HCT116 (cell line): ENCODE results near the gene KIAA1671. TPM values are rescaled to one million over a fixed set of nuclear protein-coding genes. Genes with fewer than 3 reads are reported as not detected.

Experiments
- ATAC-seq: fragments of 200-7000 bp; cut with Tn5 transposase; 2 replicates; pipeline ENCODE4 v1.9.1; 2020; ENCODE audit warnings: mild to moderate bottlenecking, moderate library complexity
- BruUV-seq: library from RNA; stranded (reverse); fragments of 400-500 nt; replicated peaks from 2 replicates; lab custom pipeline; 2021; lab: Mats Ljungman, UMichigan
- CTCF ChIA-PET: fragments of 300-600 bp; sonication (Branson Sonifier 250); formaldehyde crosslinking; loops from one replicate; lab custom pipeline; 2021; ENCODE audit warnings: antibody characterized with exemption; lab: Charles Lee
- POLR2A ChIA-PET: fragments of 300-600, 350-600 bp; sonication (Branson Sonifier 250); formaldehyde crosslinking; loops from one replicate; lab custom pipeline; 2021; ENCODE audit warnings: antibody characterized with exemption; lab: Charles Lee
- RAD21 ChIA-PET, 2 experiments: fragments of 300-600 bp; sonication (Branson Sonifier 250); formaldehyde crosslinking; loops; one replicate each; lab custom pipeline; 2023; ENCODE audit warnings: low total read pairs in 2 of 2; ENCODE audit not compliant: uncharacterized antibody in 2 of 2, unreplicated experiment in 2 of 2, low non-redundant PET in 1 of 2; lab: Charles Lee
- DNase-seq: peaks from one replicate; pipeline ENCODE4 v3.0.0-alpha.2; 2010; ENCODE audit warnings: low read depth, low spot score
- H2AFZ ChIP-seq: fragments of 200-600 bp; shearing (Covaris generic), sonication (generic); 2 replicates; pipeline ENCODE4 v1.6.1; 2017; ENCODE audit warnings: low read depth, mixed run types, mixed read lengths, antibody characterized with exemption, low read length; ENCODE audit not compliant: poor library complexity, severe bottlenecking
- H3K27ac ChIP-seq: 2 replicates; pipeline ENCODE4 v1.5.1; 2012; ENCODE audit warnings: low read depth, low read length
- H3K27me3 ChIP-seq: fragments of 200-600 bp; sonication (generic); 2 replicates; pipeline ENCODE4 v1.6.1; 2016; ENCODE audit warnings: mixed run types, low read length, mixed read lengths; ENCODE audit not compliant: insufficient read depth
- H3K36me3 ChIP-seq, 2 experiments: fragments of 200-500 bp in 1 of 2; fragments of 200-600 bp in 1 of 2; sonication (Bioruptor generic) in 1 of 2; sonication (generic) in 1 of 2; 2 replicates each; pipeline versions ENCODE4 v1.5.1 to v1.6.1; 2014 to 2016; ENCODE audit warnings: low read length in 2 of 2, inconsistent platforms in 1 of 2, mixed read lengths in 1 of 2, mixed run types in 1 of 2; ENCODE audit not compliant: insufficient read depth in 2 of 2, control insufficient read depth in 1 of 2
- H3K4me1 ChIP-seq, 2 experiments: fragments of 200-600 bp in 1 of 2; sonication (generic) in 1 of 2; 2 replicates each; pipeline versions ENCODE4 v1.5.1 to v1.6.1; 2012 to 2017; ENCODE audit warnings: low read length in 2 of 2, inconsistent platforms in 1 of 2, mild to moderate bottlenecking in 1 of 2, mixed read lengths in 1 of 2, mixed run types in 1 of 2, moderate library complexity in 1 of 2; ENCODE audit not compliant: insufficient read depth in 2 of 2, control insufficient read depth in 1 of 2
- H3K4me2 ChIP-seq: fragments of 200-600 bp; sonication (generic); 2 replicates; pipeline ENCODE4 v1.6.1; 2017; ENCODE audit warnings: mixed run types, low read length, mixed read lengths
- H3K4me3 ChIP-seq, 2 experiments: fragments of 200-600 bp in 1 of 2; sonication (generic) in 1 of 2; replicated peaks in 1 of 2; 2 replicates each; pipeline ENCODE4 v1.5.1; 2011 to 2016; ENCODE audit warnings: low read length in 2 of 2, control low read depth in 1 of 2, low read depth in 1 of 2, mild to moderate bottlenecking in 1 of 2, mixed read lengths in 1 of 2, mixed run types in 1 of 2
- H3K79me2 ChIP-seq: fragments of 200-600 bp; sonication (generic); 2 replicates; pipeline ENCODE4 v1.6.1; 2017; ENCODE audit warnings: mild to moderate bottlenecking, mixed run types, low read length, moderate library complexity, mixed read lengths; ENCODE audit not compliant: insufficient read depth
- H3K9ac ChIP-seq: fragments of 200-600 bp; sonication (generic); 2 replicates; pipeline ENCODE4 v1.6.1; 2016; ENCODE audit warnings: low read length, mixed read lengths
- H3K9me2 ChIP-seq: fragments of 200-600 bp; sonication (generic), shearing (Covaris generic); 2 replicates; pipeline ENCODE4 v1.6.1; 2017; ENCODE audit warnings: mixed run types, mild to moderate bottlenecking, moderate library complexity; ENCODE audit not compliant: insufficient read depth
- H3K9me3 ChIP-seq, 2 experiments: fragments of 200-500 bp in 1 of 2; fragments of 200-600 bp in 1 of 2; sonication (Bioruptor generic) in 1 of 2; sonication (generic) in 1 of 2; 2 replicates each; pipeline ENCODE4 v1.6.1; 2014 to 2017; ENCODE audit warnings: low read length in 2 of 2, mixed read lengths in 2 of 2, inconsistent platforms in 1 of 2, low read depth in 1 of 2, mild to moderate bottlenecking in 1 of 2, mixed run types in 1 of 2, moderate library complexity in 1 of 2; ENCODE audit not compliant: control insufficient read depth in 1 of 2, insufficient read depth in 1 of 2
- H4K20me1 ChIP-seq: fragments of 200-600 bp; sonication (generic), shearing (Covaris generic); 2 replicates; pipeline ENCODE4 v1.6.1; 2017; ENCODE audit warnings: mixed run types, mild to moderate bottlenecking, moderate library complexity; ENCODE audit not compliant: insufficient read depth
- EZH2 ChIP-seq: fragments of 200-600 bp; sonication (generic); IDR thresholded peaks from 2 replicates; pipeline ENCODE4 v1.6.1; 2017; ENCODE audit warnings: antibody characterized with exemption, mixed run types
- FOSL1 ChIP-seq: IDR thresholded peaks from 2 replicates; pipeline ENCODE4 v1.6.1; 2012; ENCODE audit warnings: low read depth
- POLR2AphosphoS5 ChIP-seq: IDR thresholded peaks from 2 replicates; pipeline ENCODE4 v1.6.1; 2011; ENCODE audit warnings: mild to moderate bottlenecking, low read depth, low read length, moderate library complexity
- SP1 ChIP-seq: IDR thresholded peaks from 2 replicates; pipeline ENCODE4 v1.6.1; 2012; ENCODE audit warnings: low read depth
- SRF ChIP-seq: IDR thresholded peaks from 2 replicates; pipeline ENCODE4 v1.6.1; 2012; ENCODE audit warnings: low read depth
- intact Hi-C: fragments of 100-400 bp; cut with micrococcal nuclease; formaldehyde crosslinking; loops from 2 replicates; pipeline ENCODE4 v1.10.0; 2022
- total RNA-seq: library from RNA; stranded (reverse); gene quantifications from one replicate; pipeline ENCODE4 v1.2.1, GENCODE V29; 2021; ENCODE audit not compliant: unreplicated experiment
- TF ChIP-seq, protein P1 (sequence below), 3 experiments: fragments of 200-600 bp in 1 of 3; sonication (generic) in 1 of 3; IDR thresholded peaks in 2 of 3; conservative IDR thresholded peaks in 1 of 3; 2 replicates each; pipeline ENCODE4 v1.5.1; 2012 to 2017; ENCODE audit warnings: low read depth in 2 of 3, low read length in 2 of 3, antibody characterized with exemption in 1 of 3, borderline replicate concordance in 1 of 3, control low read depth in 1 of 3, mild to moderate bottlenecking in 1 of 3, mixed read lengths in 1 of 3, mixed run types in 1 of 3, moderate library complexity in 1 of 3; ENCODE audit not compliant: insufficient read depth in 1 of 3
- TF ChIP-seq, protein P2 (sequence below): IDR thresholded peaks from 2 replicates; pipeline ENCODE4 v1.6.1; 2011; ENCODE audit warnings: mild to moderate bottlenecking, low read length, moderate library complexity; ENCODE audit not compliant: insufficient replicate concordance; ENCODE audit errors: extremely low read depth
- TF ChIP-seq, protein P3 (sequence below): IDR thresholded peaks from 2 replicates; pipeline ENCODE4 v1.6.1; 2012
- TF ChIP-seq, protein P4 (sequence below): IDR thresholded peaks from 2 replicates; pipeline ENCODE4 v1.6.1; 2012
- TF ChIP-seq, protein P5 (sequence below): IDR thresholded peaks from 2 replicates; pipeline ENCODE4 v1.6.1; 2012; ENCODE audit warnings: low read depth

Gene KIAA1671
- total RNA-seq, 1 experiment from 2014 or later = 36.8 TPM

DNA sequence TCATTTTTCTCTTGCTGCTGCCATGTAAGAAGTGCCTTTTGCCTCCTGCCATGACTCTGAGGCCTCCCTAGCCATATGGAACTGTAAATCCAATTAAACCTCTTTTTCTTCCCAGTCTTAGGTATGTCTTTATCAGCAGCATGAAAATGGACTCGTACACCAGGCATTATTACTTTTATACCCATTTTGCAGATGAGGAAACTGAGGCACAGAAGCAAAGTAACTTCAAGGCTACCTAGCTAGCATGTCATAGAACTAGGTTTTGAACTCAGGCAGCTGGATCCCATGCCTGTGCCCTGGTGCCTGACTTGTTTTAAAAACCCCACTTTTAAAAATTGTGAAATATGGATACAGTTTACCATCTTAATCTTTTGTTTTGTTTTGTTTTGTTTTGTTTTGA lies 25.8 kb downstream of the KIAA1671 start (continued):
- TF ChIP-seq, protein P1, sequence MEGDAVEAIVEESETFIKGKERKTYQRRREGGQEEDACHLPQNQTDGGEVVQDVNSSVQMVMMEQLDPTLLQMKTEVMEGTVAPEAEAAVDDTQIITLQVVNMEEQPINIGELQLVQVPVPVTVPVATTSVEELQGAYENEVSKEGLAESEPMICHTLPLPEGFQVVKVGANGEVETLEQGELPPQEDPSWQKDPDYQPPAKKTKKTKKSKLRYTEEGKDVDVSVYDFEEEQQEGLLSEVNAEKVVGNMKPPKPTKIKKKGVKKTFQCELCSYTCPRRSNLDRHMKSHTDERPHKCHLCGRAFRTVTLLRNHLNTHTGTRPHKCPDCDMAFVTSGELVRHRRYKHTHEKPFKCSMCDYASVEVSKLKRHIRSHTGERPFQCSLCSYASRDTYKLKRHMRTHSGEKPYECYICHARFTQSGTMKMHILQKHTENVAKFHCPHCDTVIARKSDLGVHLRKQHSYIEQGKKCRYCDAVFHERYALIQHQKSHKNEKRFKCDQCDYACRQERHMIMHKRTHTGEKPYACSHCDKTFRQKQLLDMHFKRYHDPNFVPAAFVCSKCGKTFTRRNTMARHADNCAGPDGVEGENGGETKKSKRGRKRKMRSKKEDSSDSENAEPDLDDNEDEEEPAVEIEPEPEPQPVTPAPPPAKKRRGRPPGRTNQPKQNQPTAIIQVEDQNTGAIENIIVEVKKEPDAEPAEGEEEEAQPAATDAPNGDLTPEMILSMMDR (IDR thresholded peaks at IDR 0.05 in 2 of 3, conservative IDR thresholded peaks at IDR 0.05 in 1 of 3; ENCODE audit: borderline replicate concordance in 1 of 3, insufficient read depth in 1 of 3, low read depth in 2 of 3, low read length in 2 of 3) = no peak
- no peak for TF ChIP-seq FOSL1
- TF ChIP-seq, protein P2, sequence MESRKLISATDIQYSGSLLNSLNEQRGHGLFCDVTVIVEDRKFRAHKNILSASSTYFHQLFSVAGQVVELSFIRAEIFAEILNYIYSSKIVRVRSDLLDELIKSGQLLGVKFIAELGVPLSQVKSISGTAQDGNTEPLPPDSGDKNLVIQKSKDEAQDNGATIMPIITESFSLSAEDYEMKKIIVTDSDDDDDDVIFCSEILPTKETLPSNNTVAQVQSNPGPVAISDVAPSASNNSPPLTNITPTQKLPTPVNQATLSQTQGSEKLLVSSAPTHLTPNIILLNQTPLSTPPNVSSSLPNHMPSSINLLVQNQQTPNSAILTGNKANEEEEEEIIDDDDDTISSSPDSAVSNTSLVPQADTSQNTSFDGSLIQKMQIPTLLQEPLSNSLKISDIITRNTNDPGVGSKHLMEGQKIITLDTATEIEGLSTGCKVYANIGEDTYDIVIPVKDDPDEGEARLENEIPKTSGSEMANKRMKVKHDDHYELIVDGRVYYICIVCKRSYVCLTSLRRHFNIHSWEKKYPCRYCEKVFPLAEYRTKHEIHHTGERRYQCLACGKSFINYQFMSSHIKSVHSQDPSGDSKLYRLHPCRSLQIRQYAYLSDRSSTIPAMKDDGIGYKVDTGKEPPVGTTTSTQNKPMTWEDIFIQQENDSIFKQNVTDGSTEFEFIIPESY = no peak
- TF ChIP-seq, all 23 proteins: peak for 0

DNA sequence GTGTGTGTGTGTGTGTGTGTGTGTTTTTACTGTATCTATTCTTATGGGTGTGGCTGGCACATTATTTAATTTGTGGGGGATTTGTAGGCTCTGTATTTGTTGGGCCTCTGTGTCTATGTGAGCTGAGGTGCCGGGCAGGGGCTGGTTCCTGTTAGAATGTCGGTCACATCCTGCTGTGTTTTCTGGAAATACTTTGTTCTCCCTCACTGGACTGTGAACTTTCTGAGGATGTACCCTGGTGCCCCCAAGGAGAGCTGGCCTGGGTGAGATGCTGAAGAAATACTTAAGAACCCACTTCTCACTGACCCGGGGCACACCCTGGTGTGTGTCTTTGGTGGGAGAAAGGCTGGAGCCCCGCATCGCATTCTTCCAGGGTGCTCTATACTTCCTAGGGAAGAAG lies 28.6 kb downstream of the KIAA1671 start:
- DNase-seq (no peak), ATAC-seq (no peak)
- no peak overlapping the region for H3K27ac ChIP-seq
- ChIA-PET RAD21 (no interaction called here), CTCF (no interaction called here), POLR2A (interaction anchor here (0.9 kb wide), 1 partner anchor 11 kb away, joined by 3 read pairs; no protein-coding TSS in a partner anchor)
- H3K4me1 ChIP-seq = peaks cover 26 to 43% of the 10 kb centered on the region in 2 experiments
- H3K27me3 ChIP-seq = no peaks in the 10 kb centered on the region
- H3K9ac ChIP-seq = no peak overlapping the region
- H3K79me2 ChIP-seq = peaks cover 60% of the 10 kb centered on the region
- intact Hi-C loops = no loop called here
- H3K4me3 ChIP-seq = no peak overlapping the region
- H2AFZ ChIP-seq = no peak overlapping the region
- no peak overlapping the region for H3K4me2 ChIP-seq
- H3K36me3 ChIP-seq = no peaks in the 10 kb centered on the region
- no peaks in the 10 kb centered on the region for H3K9me2 ChIP-seq
- no TSS peak for BruUV-seq
- H4K20me1 ChIP-seq = no peaks in the 10 kb centered on the region
- no peaks in the 10 kb centered on the region for H3K9me3 ChIP-seq
- TF ChIP-seq SP1 (no peak), SRF (no peak), EZH2 (no peak), POLR2AphosphoS5 (no peak)
- TF ChIP-seq, protein P2 = no peak
- TF ChIP-seq, protein P3, sequence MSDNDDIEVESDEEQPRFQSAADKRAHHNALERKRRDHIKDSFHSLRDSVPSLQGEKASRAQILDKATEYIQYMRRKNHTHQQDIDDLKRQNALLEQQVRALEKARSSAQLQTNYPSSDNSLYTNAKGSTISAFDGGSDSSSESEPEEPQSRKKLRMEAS = no peak
- TF ChIP-seq, protein P4, sequence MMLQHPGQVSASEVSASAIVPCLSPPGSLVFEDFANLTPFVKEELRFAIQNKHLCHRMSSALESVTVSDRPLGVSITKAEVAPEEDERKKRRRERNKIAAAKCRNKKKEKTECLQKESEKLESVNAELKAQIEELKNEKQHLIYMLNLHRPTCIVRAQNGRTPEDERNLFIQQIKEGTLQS = no peak
- TF ChIP-seq, protein P1 (IDR thresholded peaks at IDR 0.05 in 2 of 3, conservative IDR thresholded peaks at IDR 0.05 in 1 of 3; ENCODE audit: borderline replicate concordance in 1 of 3, insufficient read depth in 1 of 3, low read depth in 2 of 3, low read length in 2 of 3) = no peak
- TF ChIP-seq, protein P5, sequence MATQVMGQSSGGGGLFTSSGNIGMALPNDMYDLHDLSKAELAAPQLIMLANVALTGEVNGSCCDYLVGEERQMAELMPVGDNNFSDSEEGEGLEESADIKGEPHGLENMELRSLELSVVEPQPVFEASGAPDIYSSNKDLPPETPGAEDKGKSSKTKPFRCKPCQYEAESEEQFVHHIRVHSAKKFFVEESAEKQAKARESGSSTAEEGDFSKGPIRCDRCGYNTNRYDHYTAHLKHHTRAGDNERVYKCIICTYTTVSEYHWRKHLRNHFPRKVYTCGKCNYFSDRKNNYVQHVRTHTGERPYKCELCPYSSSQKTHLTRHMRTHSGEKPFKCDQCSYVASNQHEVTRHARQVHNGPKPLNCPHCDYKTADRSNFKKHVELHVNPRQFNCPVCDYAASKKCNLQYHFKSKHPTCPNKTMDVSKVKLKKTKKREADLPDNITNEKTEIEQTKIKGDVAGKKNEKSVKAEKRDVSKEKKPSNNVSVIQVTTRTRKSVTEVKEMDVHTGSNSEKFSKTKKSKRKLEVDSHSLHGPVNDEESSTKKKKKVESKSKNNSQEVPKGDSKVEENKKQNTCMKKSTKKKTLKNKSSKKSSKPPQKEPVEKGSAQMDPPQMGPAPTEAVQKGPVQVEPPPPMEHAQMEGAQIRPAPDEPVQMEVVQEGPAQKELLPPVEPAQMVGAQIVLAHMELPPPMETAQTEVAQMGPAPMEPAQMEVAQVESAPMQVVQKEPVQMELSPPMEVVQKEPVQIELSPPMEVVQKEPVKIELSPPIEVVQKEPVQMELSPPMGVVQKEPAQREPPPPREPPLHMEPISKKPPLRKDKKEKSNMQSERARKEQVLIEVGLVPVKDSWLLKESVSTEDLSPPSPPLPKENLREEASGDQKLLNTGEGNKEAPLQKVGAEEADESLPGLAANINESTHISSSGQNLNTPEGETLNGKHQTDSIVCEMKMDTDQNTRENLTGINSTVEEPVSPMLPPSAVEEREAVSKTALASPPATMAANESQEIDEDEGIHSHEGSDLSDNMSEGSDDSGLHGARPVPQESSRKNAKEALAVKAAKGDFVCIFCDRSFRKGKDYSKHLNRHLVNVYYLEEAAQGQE = no peak
